NT2/D1 (cell line): ENCODE data around the gene SH3PXD2A.

Experiments
- SUZ12 ChIP-seq: IDR thresholded peaks from 2 replicates; pipeline ENCODE4 v1.6.1; 2011; ENCODE audit not compliant: insufficient read length, insufficient read depth; ENCODE audit errors: extremely low read depth
- YY1 ChIP-seq: IDR thresholded peaks from 2 replicates; pipeline ENCODE4 v1.6.1; 2011; ENCODE audit not compliant: insufficient read length, insufficient read depth

- TF ChIP-seq YY1 (no peak), SUZ12 (no peak)
Observed at GRCh38 chr10:103776878-103777591, 78.3 kb downstream of the SH3PXD2A start.
